HepG2 (cell line): ENCODE data around the gene TULP3. TPM values are rescaled to one million over a fixed set of nuclear protein-coding genes. Genes with fewer than 3 reads are reported as not detected.
A peak's percentile ranks its signal among the peaks of the same experiment; 100 is the strongest.

Experiments
- AGO2 ChIP-seq: fragments of 200-400 bp; formaldehyde crosslinking; optimal IDR thresholded peaks from 2 replicates; pipeline ENCODE3; 2017; ENCODE audit warnings: mild to moderate bottlenecking, low read depth, low read length, moderate library complexity
- CSRNP2 ChIP-seq: sonication (generic); formaldehyde crosslinking; conservative IDR thresholded peaks from 2 replicates; pipeline ENCODE4 v1.8.0; 2022; ENCODE audit warnings: low read depth, missing genetic modification reagents
- DDIT3 ChIP-seq: sonication (generic); formaldehyde crosslinking; IDR thresholded peaks from 2 replicates; pipeline ENCODE4 v1.4.0; 2020; ENCODE audit warnings: mild to moderate bottlenecking, missing genetic modification reagents
- EP300 ChIP-seq, 3 experiments: sonication (generic) in 1 of 3; formaldehyde crosslinking in 1 of 3; IDR thresholded peaks; 2 replicates each; pipeline versions ENCODE4 v1.5.1 to v1.6.1; 2011 to 2020; ENCODE audit warnings: low read depth in 2 of 3, low read length in 2 of 3, borderline replicate concordance in 1 of 3, improper control_type of control experiment in 1 of 3, mild to moderate bottlenecking in 1 of 3, missing genetic modification reagents in 1 of 3, moderate library complexity in 1 of 3
- GABPA ChIP-seq, 2 experiments: IDR thresholded peaks; 2 replicates each; pipeline ENCODE4 v1.6.1; 2011 to 2016; ENCODE audit warnings: low read depth in 2 of 2, low read length in 1 of 2, missing biosample characterization in 1 of 2, missing genetic modification characterization in 1 of 2
- MBNL3 ChIP-seq: fragments of 250-450 bp; sonication (Bioruptor Pico); conservative IDR thresholded peaks from 2 replicates; pipeline ENCODE4 v1.8.0; 2022; ENCODE audit warnings: mild to moderate bottlenecking, inconsistent platforms
- MED1 ChIP-seq: sonication (generic); formaldehyde crosslinking; IDR thresholded peaks from 2 replicates; pipeline ENCODE4 v1.4.0; 2020; ENCODE audit warnings: missing genetic modification reagents
- NR2C2 ChIP-seq: sonication (generic); formaldehyde crosslinking; IDR thresholded peaks from 2 replicates; pipeline ENCODE4 v1.4.0; 2020; ENCODE audit warnings: missing genetic modification reagents, mild to moderate bottlenecking, moderate library complexity, borderline replicate concordance
- NR2F1 ChIP-seq, 2 experiments: fragments of 450-650 bp in 1 of 2; formaldehyde crosslinking in 1 of 2; IDR thresholded peaks; 2 replicates each; pipeline versions ENCODE4 v1.5.0 to v1.6.1; 2016 to 2020; ENCODE audit warnings: mild to moderate bottlenecking in 1 of 2, missing compliant biosample characterization in 1 of 2, missing genetic modification reagents in 1 of 2, moderate library complexity in 1 of 2
- PHF20 ChIP-seq: sonication (generic); formaldehyde crosslinking; IDR thresholded peaks from 2 replicates; pipeline ENCODE4 v1.5.0; 2020; ENCODE audit warnings: mild to moderate bottlenecking, missing genetic modification reagents
- PHF8 ChIP-seq: sonication (generic); formaldehyde crosslinking; IDR thresholded peaks from 2 replicates; pipeline ENCODE4 v1.5.0; 2020; ENCODE audit warnings: missing genetic modification reagents
- PLRG1 ChIP-seq: fragments of 450-650 bp; conservative IDR thresholded peaks from 2 replicates; pipeline ENCODE4 v1.6.1; 2016
- POLR2G ChIP-seq: fragments of 200-400 bp; formaldehyde crosslinking; IDR thresholded peaks from 2 replicates; pipeline ENCODE4 v1.6.1; 2018; ENCODE audit warnings: mild to moderate bottlenecking, low read depth, low read length, moderate library complexity
- THAP7 ChIP-seq: sonication (generic); formaldehyde crosslinking; IDR thresholded peaks from 2 replicates; pipeline ENCODE4 v1.8.1; 2023; ENCODE audit warnings: mild to moderate bottlenecking, missing genetic modification reagents
- TIGD3 ChIP-seq: sonication (generic); formaldehyde crosslinking; IDR thresholded peaks from 2 replicates; pipeline ENCODE4 v1.5.1; 2020; ENCODE audit warnings: mild to moderate bottlenecking, missing genetic modification reagents, borderline replicate concordance
- ZBTB7A ChIP-seq: sonication (generic); formaldehyde crosslinking; IDR thresholded peaks from 2 replicates; pipeline ENCODE4 v1.8.0; 2022; ENCODE audit warnings: mild to moderate bottlenecking, missing genetic modification reagents
- ZNF274 ChIP-seq: sonication (generic); formaldehyde crosslinking; IDR thresholded peaks from 2 replicates; pipeline ENCODE4 v1.5.1; 2020; ENCODE audit warnings: mild to moderate bottlenecking, missing genetic modification reagents
- ZNF33B ChIP-seq: sonication (generic); formaldehyde crosslinking; IDR thresholded peaks from 2 replicates; pipeline ENCODE4 v1.5.1; 2020; ENCODE audit warnings: mild to moderate bottlenecking, missing genetic modification reagents
- ZNF580 ChIP-seq: IDR thresholded peaks from 2 replicates; pipeline ENCODE4 v1.6.1; 2016; ENCODE audit warnings: low read depth, borderline replicate concordance
- ZNF761 ChIP-seq: sonication (generic); formaldehyde crosslinking; conservative IDR thresholded peaks from 2 replicates; pipeline ENCODE4 v1.4.0; 2020; ENCODE audit warnings: mild to moderate bottlenecking, missing genetic modification reagents
- ZNF766 ChIP-seq: sonication (generic); formaldehyde crosslinking; IDR thresholded peaks from 2 replicates; pipeline ENCODE4 v1.5.0; 2020; ENCODE audit warnings: missing genetic modification reagents, borderline replicate concordance
- ZNF850 ChIP-seq: sonication (generic); formaldehyde crosslinking; conservative IDR thresholded peaks from 2 replicates; pipeline ENCODE4 v1.9.0; 2021; ENCODE audit warnings: mild to moderate bottlenecking, missing genetic modification reagents
- ZNF878 ChIP-seq: sonication (generic); formaldehyde crosslinking; IDR thresholded peaks from 2 replicates; pipeline ENCODE4 v1.8.1; 2023; ENCODE audit warnings: mild to moderate bottlenecking, missing genetic modification reagents, moderate library complexity
- polyA plus RNA-seq, 8 experiments: library from polyadenylated mRNA; depleted of rRNA in 3 of 8; stranded (reverse) in 7 of 8; unstranded in 1 of 8; fragments of >200 nt; fragmentation: Illumina TruSeq in 4 of 8; extraction: Trizol in 4 of 8; gene quantifications; 2 replicates each; pipeline versions ENCODE4 v1.2.1 to v1.2.3, GENCODE V29; 2011 to 2016; ENCODE audit warnings: low read depth in 4 of 8, missing spikeins in 1 of 8, mixed read lengths in 1 of 8; ENCODE audit not compliant: insufficient read depth in 1 of 8
- total RNA-seq, 5 experiments: library from RNA; depleted of rRNA; stranded (reverse); fragments of >200 nt; fragmentation: Illumina TruSeq; extraction: Trizol; gene quantifications; 2 replicates each; pipeline ENCODE4 v1.2.3, GENCODE V29; 2016; ENCODE audit warnings: low read depth in 1 of 5

TULP3 gene
- total and polyA plus RNA-seq, 2 of the 13 experiments (the other 11 are each of a cell fraction or from before 2014, with no cell fraction given): 11.2 to 13.2 TPM

GRCh38 chr12:2963760-2964292, 73.1 kb downstream of the TULP3 start (continued):
- TF ChIP-seq NR2F1 (CRISPR knock-in tag; IDR thresholded peaks at IDR 0.05) (no peak), ZNF878 (CRISPR knock-in tag) (0 out of 2 replicates have a peak, but pooled peaks have one; percentile 4), ZNF761 (CRISPR knock-in tag) (peak; percentile 56; the same call in 1 of the 2 replicates), ZNF850 (CRISPR knock-in tag) (no peak), ZNF33B (CRISPR knock-in tag) (no peak), POLR2G (peak; percentile 66), ZNF580 (CRISPR knock-in tag) (no peak), ZBTB7A (CRISPR knock-in tag) (peak; percentile 61; the same call in 1 of the 2 replicates), EP300 (IDR thresholded peaks at IDR 0.05; ENCODE audit: low read depth in 2 of 2, low read length in 2 of 2) (peak in 1 of 2 experiments; percentile 65; a peak in 1 of 4 replicates), EP300 (CRISPR knock-in tag; IDR thresholded peaks at IDR 0.05; ENCODE audit: borderline replicate concordance) (no peak), MED1 (CRISPR knock-in tag) (peak; percentile 30; the same call in 1 of the 2 replicates), ZNF766 (CRISPR knock-in tag) (no peak), CSRNP2 (CRISPR knock-in tag) (no peak), PHF20 (0 out of 2 replicates have a peak, but pooled peaks have one; percentile 24), TIGD3 (no peak), AGO2 (peak; percentile 64), DDIT3 (CRISPR knock-in tag) (no peak), NR2C2 (CRISPR knock-in tag) (peak; percentile 26; the same call in 1 of the 2 replicates), MBNL3 (CRISPR knock-in tag) (no peak), GABPA (IDR thresholded peaks at IDR 0.05; ENCODE audit: low read depth, low read length) (no peak), GABPA (CRISPR knock-in tag; IDR thresholded peaks at IDR 0.05; ENCODE audit: low read depth) (peak; percentile 77), ZNF274 (CRISPR knock-in tag) (no peak; the same call in 1 of the 2 replicates), PHF8 (CRISPR knock-in tag) (no peak; the same call in 1 of the 2 replicates), PLRG1 (no peak), THAP7 (CRISPR knock-in tag) (no peak)
